Choroid plexus epithelial cell (primary cell): ENCODE measurements around the gene KCNF1.

Experiments
- DNase-seq: peaks from one replicate; pipeline ENCODE4 v3.0.0-alpha.2; 2010; ENCODE audit warnings: low read depth
- H3K4me3 ChIP-seq: 2 replicates; pipeline ENCODE4 v1.5.1; 2011; ENCODE audit warnings: low read depth, mild to moderate bottlenecking, control low read depth, low read length, moderate library complexity
- CTCF ChIP-seq: conservative IDR thresholded peaks from 2 replicates; pipeline ENCODE4 v1.5.1; 2011; ENCODE audit warnings: low read depth, mild to moderate bottlenecking, control low read depth, inconsistent platforms, low read length, moderate library complexity

Gene KCNF1

GRCh38 chr2:10934308-10934978 is 22.7 kb downstream of the KCNF1 start:
- DNase-seq = no peak
- no peak overlapping the region for H3K4me3 ChIP-seq
- TF ChIP-seq CTCF = no peak

- DNase-seq = no peak
- H3K4me3 ChIP-seq = no peak overlapping the region
- TF ChIP-seq CTCF = no peak
Observed at GRCh38 chr2:10934979-10935350, 23.2 kb downstream of the KCNF1 start.

- no peak for TF ChIP-seq CTCF
- no peak overlapping the region for H3K4me3 ChIP-seq
- DNase-seq = no peak
Observed at GRCh38 chr2:10935366-10935918, 23.7 kb downstream of the KCNF1 start.

GRCh38 chr2:10935953-10936942 is 24.5 kb downstream of the KCNF1 start:
- TF ChIP-seq CTCF = no peak
- peak; percentile 95 for DNase-seq
- H3K4me3 ChIP-seq = no peak overlapping the region

- no peak for TF ChIP-seq CTCF
- DNase-seq = no peak
Observed at GRCh38 chr2:10939058-10939457, 27.3 kb downstream of the KCNF1 start.

GRCh38 chr2:10940596-10940995 is 28.9 kb downstream of the KCNF1 start:
- DNase-seq = no peak
- no peak overlapping the region for H3K4me3 ChIP-seq
- TF ChIP-seq CTCF = no peak

More at GRCh38 chr2:10939058-10939457, 27.3 kb downstream of the KCNF1 start:
- no peak overlapping the region for H3K4me3 ChIP-seq
